Right lobe of liver (tissue), 6 donors: Measurements from ENCODE around the gene CDCA5. TPM values are rescaled to one million over a fixed set of nuclear protein-coding genes. Genes with fewer than 3 reads are reported as not detected.
A peak's percentile ranks its signal among the peaks of the same experiment; 100 is the strongest.

Experiments used
- ATAC-seq, 4 donors: fragments of 200-7000 bp; cut with Tn5 transposase; one replicate each; pipeline ENCODE4 v1.9.1; 2020; ENCODE audit warnings: mild to moderate bottlenecking in 4 of 4, moderate library complexity in 4 of 4
- DNase-seq, 3 donors: peaks; one replicate each; pipeline ENCODE4 v3.0.0-alpha.2; 2020
- H3K27ac ChIP-seq, 3 donors: fragments of 200-600 bp; one replicate each; pipeline ENCODE4 v1.8.0; 2022
- H3K27me3 ChIP-seq, 2 donors: fragments of 200-600 bp; one replicate each; pipeline ENCODE4 v1.8.0; 2022
- H3K36me3 ChIP-seq, 4 donors: fragments of 200-600 bp; sonication (generic) in 1 of 4; one replicate each; pipeline versions ENCODE4 v1.5.1 to v1.8.0; 2017 to 2022; ENCODE audit warnings: control low read depth in 1 of 4
- H3K4me1 ChIP-seq, 4 donors: fragments of 200-600 bp; sonication (generic) in 1 of 4; one replicate each; pipeline versions ENCODE4 v1.5.1 to v1.8.0; 2017 to 2022; ENCODE audit warnings: control low read depth in 1 of 4
- H3K4me3 ChIP-seq, 3 donors: fragments of 200-600 bp; one replicate each; pipeline ENCODE4 v1.8.0; 2022
- H3K9me3 ChIP-seq, 4 donors: fragments of 200-600 bp; sonication (generic) in 1 of 4; one replicate each; pipeline versions ENCODE4 v1.5.1 to v1.8.0; 2017 to 2022; ENCODE audit warnings: control low read depth in 1 of 4
- CTCF ChIP-seq, 4 donors: fragments of 200-600 bp in 3 of 4; fragments of 450-650 bp in 1 of 4; IDR thresholded peaks; one replicate each; pipeline versions ENCODE4 v1.5.1 to v1.8.0; 2016 to 2022; ENCODE audit warnings: antibody characterized with exemption in 4 of 4, mild to moderate bottlenecking in 2 of 4
- POLR2A ChIP-seq: fragments of 450-650 bp; IDR thresholded peaks from one replicate; pipeline ENCODE4 v1.6.1; 2017; ENCODE audit warnings: antibody characterized with exemption, mild to moderate bottlenecking
- WGBS: methylation state at CpG from one replicate; pipeline ENCODE4 v1.1.6; 2018; ENCODE audit warnings: low coverage, low lambda C conversion rate; ENCODE audit not compliant: insufficient coverage; ENCODE audit errors: missing lambda C conversion rate; 5-methylcytosine and 5-hydroxymethylcytosine counted together
- intact Hi-C, 2 donors: fragments of 100-400 bp; cut with DNase I; formaldehyde crosslinking; loops; one replicate each; pipeline versions ENCODE4 v1.11.2 to v1.14.1; 2022
- total RNA-seq, 6 experiments: library from RNA; depleted of rRNA in 2 of 6; stranded (reverse); fragments of >200 nt in 2 of 6; fragmentation: NEBNext Ultra II Directional in 3 of 6; extraction: Animal tissue kit (Norgen Biotek cat#: 25700) in 3 of 6; gene quantifications; one replicate each; pipeline versions ENCODE4 v1.1.0 to v1.2.4, GENCODE V29; 2016 to 2023
- donor health status: DM: no; HTN: yes; CAD: no.
- donor health status: DM: no; HTN: no; CAD: no.
- donor health status: DM: no; HTN: no; CAD: no.
- donor health status: DM: no; HTN: yes; CAD: no.
- donor health status: DM: no; HTN: yes; CAD: no.

The CDCA5 gene
- total RNA-seq, 6 experiments from 2014 or later, result 0.31 to 2.3 (median 1.0) TPM

DNA sequence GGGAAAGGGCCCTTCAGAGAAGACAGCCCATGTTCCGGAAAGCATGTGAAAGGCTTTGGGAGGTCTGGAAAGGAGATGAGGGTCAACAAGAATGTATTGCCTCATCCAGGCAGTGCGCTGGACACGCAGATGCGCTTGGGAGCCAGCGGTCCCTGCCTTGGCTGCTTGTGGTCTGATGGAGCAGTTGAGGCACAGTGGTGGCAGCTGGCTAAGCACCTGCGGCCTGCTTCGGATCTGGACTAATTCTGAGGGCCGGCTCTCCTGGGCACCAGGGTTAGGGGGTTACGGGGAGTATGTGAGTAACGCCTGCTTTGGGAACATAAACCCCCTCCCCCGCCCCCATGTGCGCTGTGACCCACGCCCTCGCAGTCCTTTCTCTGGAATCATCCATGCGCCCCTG is 23.2 kb upstream of the CDCA5 start:
- H3K4me3 ChIP-seq, result no peak overlapping the region
- DNase-seq, result no peak
- peaks cover 0 to 9% (median 3%) of the 10 kb centered on the region in 4 donors for H3K36me3 ChIP-seq
- no peak for ATAC-seq
- no peak overlapping the region for H3K27ac ChIP-seq
- WGBS, result 80% methylated on average over 1 of the region's 15 CpGs
- TF ChIP-seq CTCF (IDR thresholded peaks at IDR 0.05) (no peak), POLR2A (no peak)
- peaks cover 0 to 41% (median 16%) of the 10 kb centered on the region in 4 donors for H3K4me1 ChIP-seq
- H3K9me3 ChIP-seq, result no peaks in the 10 kb centered on the region
- intact Hi-C loops, result loop anchor here in 1 of 2 donors (10.0 kb wide), 1 partner anchor 72 kb away; no protein-coding TSS in a partner anchor
- H3K27me3 ChIP-seq, result no peaks in the 10 kb centered on the region

DNA sequence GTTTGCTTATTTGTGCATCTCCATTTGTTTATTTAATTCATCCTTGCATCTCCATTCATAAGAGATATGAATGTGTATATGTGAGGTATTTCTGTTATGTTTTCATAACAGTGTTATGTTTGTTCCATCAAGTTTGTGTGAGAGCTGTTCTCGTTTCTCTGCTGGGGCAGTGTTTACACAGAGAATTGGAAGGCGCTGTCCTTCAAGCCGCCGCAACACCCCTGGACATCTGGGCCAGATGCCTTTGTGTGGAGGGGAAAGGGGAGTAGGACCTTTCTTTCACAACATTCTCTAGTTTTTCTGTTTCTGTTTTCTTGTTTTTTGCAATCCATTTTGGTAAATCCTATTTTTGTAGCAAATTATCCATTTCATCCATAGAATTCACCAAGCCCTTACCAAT is 20.8 kb upstream of the CDCA5 start:
- TF ChIP-seq POLR2A, result no peak
- no peak for TF ChIP-seq CTCF (IDR thresholded peaks at IDR 0.05)
- Histone ChIP-seq H3K4me1 (peaks cover 0 to 45% (median 18%) of the 10 kb centered on the region in 4 donors), H3K9me3 (no peaks in the 10 kb centered on the region), H3K4me3 (no peak overlapping the region), H3K36me3 (peaks cover 0 to 9% (median 3%) of the 10 kb centered on the region in 4 donors), H3K27me3 (no peaks in the 10 kb centered on the region), H3K27ac (no peak overlapping the region)
- no peak for ATAC-seq
- no peak for DNase-seq
- WGBS, result 51% methylated on average over 4 of the region's 4 CpGs
- intact Hi-C loops, result loop anchor here in 1 of 2 donors (10.0 kb wide), 1 partner anchor 70 kb away; no protein-coding TSS in a partner anchor

DNA sequence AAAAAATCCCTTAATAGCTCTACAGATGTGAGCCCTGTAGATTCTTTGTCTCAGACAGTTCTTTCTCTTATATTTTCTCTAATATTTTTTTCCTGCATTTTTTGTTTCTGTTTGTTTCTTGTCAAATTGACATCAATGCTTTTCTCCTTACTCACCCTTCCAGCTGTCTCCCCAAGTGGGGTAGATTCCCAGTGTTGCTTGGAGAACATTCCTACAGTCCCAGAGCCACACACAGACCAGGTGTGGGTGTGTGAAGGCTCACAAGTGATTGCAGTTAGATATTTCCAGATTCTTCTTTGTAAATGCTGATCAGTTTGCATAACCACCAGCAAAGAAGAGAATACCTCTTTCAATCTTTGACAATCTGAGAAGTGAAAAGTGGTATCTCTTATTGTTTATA is 19.6 kb upstream of the CDCA5 start:
- no peak for DNase-seq
- H3K4me3 ChIP-seq, result no peak overlapping the region
- H3K9me3 ChIP-seq, result no peaks in the 10 kb centered on the region
- intact Hi-C loops, result loop anchor here in 1 of 2 donors (10.0 kb wide), 1 partner anchor 69 kb away; no protein-coding TSS in a partner anchor
- no peaks in the 10 kb centered on the region for H3K27me3 ChIP-seq
- ATAC-seq, result no peak
- H3K4me1 ChIP-seq, result peaks cover 0 to 45% (median 18%) of the 10 kb centered on the region in 4 donors
- H3K36me3 ChIP-seq, result peaks cover 0 to 9% (median 4%) of the 10 kb centered on the region in 4 donors
- TF ChIP-seq POLR2A (no peak), CTCF (IDR thresholded peaks at IDR 0.05) (no peak)
- H3K27ac ChIP-seq, result peak overlapping the region in 2 of 3 donors; percentile 32 to 81

DNA sequence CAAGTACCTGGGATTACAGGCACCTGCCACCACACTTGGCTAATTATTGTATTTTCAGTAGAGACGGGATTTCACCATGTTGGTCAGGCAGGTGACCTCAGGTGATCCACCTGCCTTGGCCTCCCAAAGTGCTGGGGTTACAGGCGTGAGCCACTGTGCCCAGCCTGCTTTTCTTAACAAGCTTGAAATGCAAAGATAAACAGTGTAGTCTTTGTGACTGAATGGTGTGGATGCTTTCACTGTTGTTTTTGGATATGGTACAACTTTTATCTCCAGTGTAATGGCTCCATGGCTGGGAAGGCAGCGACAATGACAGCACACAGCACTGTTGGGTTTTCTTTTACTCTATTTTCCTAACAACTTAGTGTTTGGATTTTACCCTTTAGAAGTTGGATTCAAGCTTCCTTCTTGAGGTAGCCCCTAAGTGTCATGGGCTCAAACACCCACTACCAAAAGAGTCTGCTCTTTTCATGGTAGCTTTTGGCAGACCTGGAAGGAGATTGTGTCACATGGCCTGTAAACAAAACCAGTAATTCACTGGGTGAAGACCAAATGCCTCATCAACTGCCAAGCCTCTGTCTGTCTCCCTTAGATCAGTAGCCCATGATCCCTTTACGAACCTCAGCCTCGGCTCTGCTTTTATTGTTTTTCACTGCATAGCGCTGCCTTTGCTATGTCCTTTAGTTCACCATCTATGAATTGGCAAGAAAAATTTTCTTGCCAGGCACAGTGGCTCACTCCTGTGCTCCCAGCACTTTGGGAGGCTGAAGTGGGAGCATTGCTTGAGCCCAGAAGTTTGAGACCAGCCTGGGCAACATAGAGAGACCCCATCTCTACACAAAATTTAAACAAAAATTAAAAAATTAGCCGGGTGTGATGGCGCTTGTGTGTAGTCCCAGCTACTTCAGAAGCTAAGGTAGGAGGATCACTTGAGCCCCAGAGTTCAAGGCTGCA is 18.6 kb upstream of the CDCA5 start:
- WGBS, result 43% methylated on average over 8 of the region's 8 CpGs
- intact Hi-C loops, result loop anchor here in 1 of 2 donors (10.0 kb wide), 1 partner anchor 68 kb away; no protein-coding TSS in a partner anchor
- Histone ChIP-seq H3K4me3 (no peak overlapping the region), H3K36me3 (peaks cover 0 to 7% (median 0%) of the 10 kb centered on the region in 4 donors), H3K4me1 (peaks cover 0 to 46% (median 20%) of the 10 kb centered on the region in 4 donors), H3K27me3 (no peaks in the 10 kb centered on the region), H3K27ac (peak overlapping the region; percentile 7 to 81 (median 59)), H3K9me3 (no peaks in the 10 kb centered on the region)
- ATAC-seq, result peak; percentile 86 to 89 (median 86)
- TF ChIP-seq POLR2A, result no peak
- peak; percentile 47 to 80 (median 74) for DNase-seq
